Measurements from ENCODE around the gene CACTIN. TPM values are rescaled to one million over a fixed set of nuclear protein-coding genes. Genes with fewer than 3 reads are reported as not detected.

CACTIN gene
- total RNA-seq, 4 donors from 2014 or later: 10.9 to 29.0 (median 16.8) TPM

DNA sequence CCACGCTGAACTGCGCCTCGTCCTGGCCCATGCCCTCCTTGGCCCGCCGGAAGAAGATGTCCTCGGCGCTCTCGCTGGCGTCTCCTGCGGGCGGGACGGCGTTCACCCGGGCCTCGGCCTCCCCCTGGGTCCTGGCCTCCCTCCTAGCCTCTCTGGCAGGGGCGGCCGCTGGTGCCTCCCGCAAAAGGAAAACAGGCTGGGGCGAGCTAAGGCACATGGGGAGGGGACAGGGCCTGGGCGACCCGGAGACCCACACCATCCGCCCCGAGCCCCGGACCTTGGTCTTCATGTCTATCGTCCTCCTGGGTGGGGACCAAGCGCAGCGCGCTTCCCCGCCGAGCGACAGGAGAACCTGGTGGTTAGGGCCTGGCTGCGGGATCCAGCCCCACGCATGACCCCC is 14.3 kb downstream of the CACTIN start:
- no peak for TF ChIP-seq CTCF (IDR thresholded peaks at IDR 0.05; ENCODE audit: low read depth)

- no peak for TF ChIP-seq CTCF (IDR thresholded peaks at IDR 0.05; ENCODE audit: low read depth)
These were observed 14.7 kb downstream of the CACTIN start for GRCh38 chr19:3611841-3612240.

DNA sequence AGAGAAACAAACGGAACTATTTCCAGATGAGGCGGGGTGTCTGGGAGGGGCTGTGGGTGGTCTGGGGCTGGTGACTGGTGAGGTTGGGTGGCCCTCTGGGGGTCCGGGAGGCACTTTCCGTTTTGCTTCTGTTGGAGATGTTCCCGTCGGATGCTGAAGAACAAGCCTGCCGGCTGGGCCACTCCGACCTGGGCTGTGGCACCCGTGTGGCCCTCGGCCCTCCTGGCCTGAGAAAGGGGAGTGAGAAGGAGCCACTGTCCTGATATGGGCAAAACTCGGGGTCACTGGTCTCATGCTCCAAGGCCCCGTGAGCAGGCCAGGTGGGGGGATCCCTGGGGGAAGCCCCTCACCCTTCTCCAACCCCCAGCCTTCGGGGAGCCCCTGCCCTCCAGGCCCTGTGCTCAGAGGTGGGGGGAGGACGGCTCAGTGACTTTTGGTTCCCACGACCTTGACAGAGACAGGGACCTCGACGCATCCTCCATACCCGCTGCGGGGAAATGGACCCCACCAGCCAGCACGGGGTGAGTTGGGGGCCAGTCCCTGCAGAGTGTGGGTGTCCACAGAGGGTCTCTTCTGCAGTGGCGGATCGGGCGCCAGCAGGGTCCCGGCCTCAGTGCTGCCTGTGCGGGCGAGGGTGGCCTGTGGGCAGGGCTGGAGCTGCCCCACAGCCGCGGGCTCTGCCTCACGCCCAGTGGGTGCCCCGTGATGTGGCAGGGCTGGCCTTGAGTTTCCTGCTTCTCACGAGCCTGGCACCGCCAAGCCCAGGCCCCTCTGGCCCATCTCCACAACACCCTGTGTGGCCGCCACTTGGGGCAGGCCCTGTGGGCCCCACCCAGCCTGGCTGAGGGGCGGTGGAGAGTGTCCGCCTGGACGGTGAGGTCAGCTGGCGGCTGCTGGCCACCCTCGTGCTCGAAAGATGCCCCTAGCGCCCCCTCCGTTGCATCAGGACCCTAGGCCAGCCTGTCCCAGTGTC is 15.6 kb downstream of the CACTIN start:
- no peak for TF ChIP-seq CTCF (IDR thresholded peaks at IDR 0.05; ENCODE audit: low read depth)

DNA sequence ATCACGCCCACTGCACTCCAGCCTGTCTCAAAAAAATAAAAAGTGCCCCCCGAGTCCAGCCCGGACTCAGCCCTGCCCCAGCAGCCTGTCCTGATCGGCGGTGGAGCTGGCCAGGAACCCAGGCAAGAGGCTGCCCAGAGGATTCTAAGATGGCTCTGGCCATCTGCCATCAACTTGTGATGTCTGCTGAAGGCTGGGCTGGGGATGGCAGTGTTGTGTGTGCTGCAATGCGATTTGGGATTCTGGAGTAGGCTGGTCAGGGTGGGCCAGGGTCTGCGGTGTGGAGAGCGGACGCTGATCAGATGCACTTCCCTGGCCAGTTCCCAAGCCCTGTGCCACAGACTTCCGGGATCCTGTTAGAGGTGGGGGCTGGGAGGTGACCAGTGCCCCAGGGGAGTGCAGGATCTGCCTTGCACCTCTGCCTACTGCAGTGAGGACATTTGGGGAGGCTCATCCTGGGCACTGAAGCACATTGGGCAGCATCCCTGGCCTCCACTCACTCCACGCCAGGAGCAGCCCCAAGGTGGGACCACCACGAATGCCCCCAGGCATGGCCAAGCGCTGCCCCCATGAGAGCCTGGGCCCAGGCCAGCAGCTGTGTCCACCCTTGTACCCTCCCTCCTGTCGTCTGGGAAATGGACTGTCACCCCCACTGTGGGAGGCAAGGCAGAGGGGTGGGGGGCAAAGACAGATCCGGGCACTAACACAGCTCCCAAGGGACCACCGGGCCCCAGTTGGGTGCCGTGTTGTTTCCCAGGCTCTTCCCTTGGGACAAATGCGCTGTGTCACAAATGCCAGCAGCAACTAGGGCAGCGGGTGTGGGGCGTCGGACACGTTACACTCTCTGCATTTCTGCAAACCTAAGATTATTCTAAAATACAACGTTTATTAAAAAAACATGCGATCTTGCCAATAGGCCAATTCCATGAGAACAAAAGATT is 16.5 kb downstream of the CACTIN start:
- no peak for TF ChIP-seq CTCF (IDR thresholded peaks at IDR 0.05; ENCODE audit: low read depth)

DNA sequence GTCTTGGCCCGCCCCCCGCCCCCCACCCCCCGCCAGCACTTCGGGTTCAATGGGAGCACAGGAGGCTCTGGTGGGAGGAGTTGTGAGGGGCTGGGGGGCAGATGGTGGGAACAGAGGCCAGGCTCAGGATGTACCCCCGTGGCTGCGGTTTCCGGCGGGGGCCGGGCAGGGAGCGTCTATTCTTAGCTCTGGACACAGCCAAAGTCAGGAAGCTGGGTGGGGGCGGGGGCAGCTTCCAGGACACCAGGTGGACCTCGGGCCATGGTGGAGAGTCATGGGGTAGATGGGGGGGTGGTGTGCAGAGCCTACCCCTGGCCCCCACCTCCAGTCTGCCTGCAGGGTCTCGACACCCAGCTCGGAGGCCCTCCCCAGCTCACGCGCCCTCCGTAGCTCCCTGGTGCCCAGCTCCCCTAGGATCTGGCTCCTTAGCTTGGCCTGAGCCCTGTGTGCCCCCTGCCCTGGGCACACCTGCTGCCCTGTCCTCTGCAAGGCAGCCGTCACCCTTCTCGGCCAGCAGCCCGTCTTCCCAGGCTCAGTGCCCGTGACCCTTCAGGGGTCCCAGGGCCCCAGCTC is 17.8 kb downstream of the CACTIN start:
- TF ChIP-seq CTCF (IDR thresholded peaks at IDR 0.05; ENCODE audit: low read depth): no peak

GRCh38 chr19:3608079-3608641 is 18.4 kb downstream of the CACTIN start:
- TF ChIP-seq CTCF (IDR thresholded peaks at IDR 0.05; ENCODE audit: low read depth): no peak

Measured in subcutaneous adipose tissue (tissue), 4 donors.